HG03135 (cell line): Measurements from ENCODE around the gene MCOLN1.

Source experiments
- ATAC-seq: cut with Tn5 transposase; IDR thresholded peaks from one replicate; pipeline ENCODE4 v1.9.1; 2021; ENCODE audit warnings: mild to moderate bottlenecking, moderate library complexity; ENCODE audit not compliant: unreplicated experiment

Gene MCOLN1

DNA sequence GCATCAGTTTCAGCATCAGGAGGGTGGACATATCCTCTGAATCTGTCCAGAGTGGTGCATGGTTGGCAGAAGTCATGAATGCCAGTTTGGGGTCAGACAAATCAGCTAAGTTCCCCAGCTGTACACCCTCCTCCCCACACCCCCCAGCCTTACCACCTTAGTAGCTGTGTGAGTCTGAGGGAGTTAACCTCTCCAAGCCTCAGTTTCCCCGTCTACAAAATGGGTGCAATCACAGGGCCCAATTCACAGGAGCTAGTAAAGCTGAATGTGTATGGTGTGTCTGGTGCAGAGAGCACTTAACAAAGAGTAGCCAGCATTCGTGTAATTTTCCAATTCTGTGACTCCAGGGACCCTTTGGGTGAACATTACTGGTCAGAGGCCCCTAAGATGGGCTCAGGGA, 19.9 kb upstream of the MCOLN1 start:
- no peak for ATAC-seq

DNA sequence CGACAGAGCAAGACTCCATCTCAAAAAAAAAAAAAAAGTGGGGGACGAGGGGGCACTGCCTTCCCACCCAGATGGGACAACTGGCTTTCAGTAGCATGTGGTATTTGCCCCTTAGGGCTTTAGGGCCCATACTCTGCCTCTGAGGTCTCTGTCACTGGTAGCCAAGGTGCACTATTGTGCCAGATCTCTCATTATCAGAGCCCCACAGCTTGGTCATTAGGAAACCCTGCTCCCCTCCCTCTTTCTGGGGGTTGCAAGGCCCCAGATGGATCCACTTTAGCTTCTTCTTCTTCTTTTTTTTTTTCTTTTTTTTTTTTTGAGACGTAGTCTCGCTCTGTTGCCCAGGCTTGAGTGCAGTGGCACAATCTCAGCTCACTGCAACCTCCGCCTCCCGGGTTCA, 17.7 kb upstream of the MCOLN1 start:
- ATAC-seq, result no peak

GRCh38 chr19:7505288-7505681, 17.1 kb upstream of the MCOLN1 start:
- ATAC-seq, result no peak

DNA sequence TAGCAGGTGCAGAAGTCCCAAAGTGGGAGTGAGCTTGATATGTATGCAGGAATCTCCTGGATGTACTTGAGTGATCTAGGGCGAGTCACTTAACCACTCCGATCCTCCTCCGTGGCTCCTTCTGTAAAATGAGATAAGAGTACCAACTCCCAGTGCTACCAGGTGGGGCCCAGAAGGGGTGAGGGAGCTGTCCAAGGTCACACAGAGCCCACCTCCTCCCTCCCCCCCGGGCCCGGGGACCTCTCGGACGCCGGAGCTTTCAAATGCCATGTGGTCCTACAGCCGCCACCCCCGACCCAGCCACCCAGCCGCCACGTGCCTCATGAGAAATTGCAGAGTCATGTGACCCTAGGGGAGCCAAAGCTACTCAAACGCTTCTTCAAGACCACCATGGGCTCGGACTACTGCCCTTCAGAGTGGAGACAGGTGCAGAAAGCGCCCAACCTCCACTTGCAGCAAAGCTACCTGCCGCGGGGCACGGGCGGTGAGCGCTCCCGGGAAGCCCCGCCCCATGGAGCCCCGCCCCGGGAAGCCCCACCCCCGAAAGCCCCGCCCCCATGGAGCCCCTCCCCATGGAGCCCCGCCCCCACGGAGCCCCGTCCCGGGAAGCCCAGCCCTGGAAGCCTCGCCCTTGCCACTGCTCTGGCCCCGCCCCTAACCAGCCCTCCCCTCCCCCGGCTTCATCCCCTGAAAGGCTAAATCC, 16.6 kb upstream of the MCOLN1 start:
- ATAC-seq, result no peak

- no peak for ATAC-seq
Observed at GRCh38 chr19:7506385-7507328, 15.8 kb upstream of the MCOLN1 start.

DNA sequence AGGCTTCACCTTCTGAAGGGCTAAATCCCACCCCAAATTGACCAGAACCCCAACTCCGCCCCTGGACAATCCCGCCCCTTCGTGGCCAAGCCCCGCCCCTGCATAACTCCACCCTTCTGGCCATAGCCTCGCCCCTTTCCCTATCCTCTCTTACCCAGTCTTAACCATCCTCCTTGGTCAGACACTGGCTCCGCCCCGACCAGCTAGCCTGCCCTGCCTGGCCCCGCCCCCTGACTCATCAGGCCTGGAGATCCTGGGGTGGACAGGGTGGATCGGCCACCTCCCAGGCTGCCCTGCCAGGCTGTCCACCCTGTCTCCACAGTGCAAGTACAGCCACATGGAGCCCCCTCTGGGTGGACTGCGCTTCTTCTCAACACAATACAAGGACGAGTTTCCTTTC, 14.5 kb upstream of the MCOLN1 start:
- no peak for ATAC-seq

- ATAC-seq, result no peak
Observed at GRCh38 chr19:7509625-7510024, 12.8 kb upstream of the MCOLN1 start.

- no peak for ATAC-seq
Observed at GRCh38 chr19:7512400-7512851, 10.0 kb upstream of the MCOLN1 start.

DNA sequence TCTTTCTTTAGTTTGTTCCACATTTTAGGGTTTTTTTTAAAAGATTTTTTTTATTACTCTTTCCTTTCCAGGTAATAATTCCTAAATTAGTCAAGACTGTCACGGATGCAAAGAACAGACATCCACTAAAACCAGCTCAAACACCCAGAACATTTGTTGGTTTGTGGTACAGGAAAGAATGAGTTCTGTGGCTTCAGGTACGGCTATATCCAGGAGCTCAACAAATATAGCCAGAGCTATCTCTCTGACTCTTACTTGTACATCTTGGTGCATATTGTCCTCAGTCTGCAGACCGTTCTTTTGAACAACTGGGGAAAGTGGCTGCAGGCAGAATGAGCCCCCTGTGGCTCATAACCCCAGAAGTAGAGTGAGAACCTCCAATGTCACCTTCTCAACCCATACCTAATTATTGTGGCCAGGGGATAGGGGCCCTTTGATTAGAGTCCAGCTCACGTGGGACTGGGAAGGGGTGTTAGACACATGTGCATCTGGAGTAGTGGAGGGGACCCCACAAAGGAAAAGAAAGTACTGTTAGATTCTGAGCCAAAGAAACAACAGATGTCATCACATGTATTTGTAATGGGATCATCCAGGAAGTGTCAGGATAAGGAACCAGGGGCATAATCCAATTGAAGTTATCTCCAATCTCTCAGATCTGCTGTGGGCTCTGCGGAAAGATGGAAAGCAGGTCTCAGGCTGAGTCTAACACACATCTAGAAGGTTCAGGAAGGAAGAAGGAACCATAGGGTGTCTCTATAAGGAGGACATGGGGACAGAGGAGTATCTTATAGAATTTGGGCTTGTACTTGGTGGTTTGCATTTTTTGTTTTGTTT, 8.4 kb upstream of the MCOLN1 start:
- ATAC-seq, result no peak

DNA sequence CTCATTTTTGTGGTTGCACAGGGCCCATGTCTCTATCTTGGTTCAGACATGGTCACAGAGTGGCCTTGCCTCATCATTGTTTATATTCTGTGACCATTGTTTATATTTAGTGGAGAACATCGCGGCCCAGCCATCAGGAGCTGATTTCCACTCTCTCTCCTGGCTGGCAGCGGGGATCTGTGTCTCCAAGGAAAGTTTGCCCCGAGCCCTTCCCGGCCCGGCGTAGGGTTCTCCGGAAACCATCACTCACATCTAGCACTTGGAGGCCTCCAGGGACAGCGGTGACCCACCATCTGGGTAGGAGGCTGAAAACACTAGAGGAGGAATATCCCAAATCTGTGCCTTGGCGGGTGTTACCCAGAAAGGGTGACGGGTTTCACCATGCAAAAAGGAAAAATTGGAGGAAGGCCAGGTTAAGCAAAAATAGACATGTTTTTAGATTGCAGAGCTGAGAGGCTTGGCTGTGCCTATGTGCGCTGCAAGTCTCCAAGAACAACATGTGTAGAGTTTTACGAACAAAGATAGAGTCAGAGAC, 7.2 kb upstream of the MCOLN1 start:
- ATAC-seq, result no peak

DNA sequence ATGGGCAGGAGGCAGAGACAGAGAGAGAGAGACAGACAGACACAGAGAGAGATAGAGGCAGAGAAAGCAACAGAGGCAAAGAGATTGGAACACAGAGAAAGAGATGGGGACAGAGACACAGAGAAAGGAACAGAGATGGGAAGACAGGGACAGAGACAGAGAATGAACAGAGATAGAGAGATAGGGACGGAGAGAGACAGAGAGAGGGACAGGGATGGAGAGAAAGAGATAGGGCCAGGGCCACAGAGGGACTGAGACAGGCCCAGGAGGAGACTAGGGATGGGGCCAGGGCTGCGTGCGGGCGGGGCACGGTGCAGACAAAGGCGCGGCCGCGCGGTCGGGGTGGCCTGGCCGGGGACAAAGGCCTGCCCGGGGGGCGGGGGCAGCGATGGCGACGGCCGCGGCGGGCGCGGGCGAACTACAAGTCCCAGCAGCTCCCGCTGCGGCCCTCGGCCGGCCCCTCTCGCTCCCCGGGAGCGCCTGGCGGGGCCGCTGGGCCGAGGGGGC, 6.7 kb upstream of the MCOLN1 start, which contains the start of gene ZNF358:
Gene ZNF358 (plus strand): TSS at position 459 of the 507 bp plus-strand sequence. CDS start 3,140 bp downstream, outside the sequence.
- ATAC-seq, result no peak

DNA sequence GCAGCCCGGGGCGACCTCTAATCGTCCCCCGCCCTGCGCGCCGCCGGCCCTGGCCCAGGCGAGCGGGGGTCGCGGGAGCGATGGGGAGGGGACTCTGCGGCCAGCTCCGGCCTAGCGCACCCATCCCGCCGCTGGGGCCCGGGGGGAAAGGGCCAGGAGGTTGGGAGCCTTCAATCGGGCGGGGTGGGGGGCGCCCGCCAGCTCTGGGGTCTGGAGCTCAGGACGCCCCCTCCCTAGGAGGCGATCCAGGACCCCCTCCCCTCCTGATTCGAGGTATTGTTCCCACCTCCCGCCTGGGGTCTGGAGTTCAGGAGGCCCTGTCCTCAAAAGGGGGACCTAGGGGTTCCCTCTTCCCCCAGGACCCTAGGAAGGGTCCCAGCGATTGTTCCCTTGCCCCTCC, 6.1 kb upstream of the MCOLN1 start:
- no peak for ATAC-seq

DNA sequence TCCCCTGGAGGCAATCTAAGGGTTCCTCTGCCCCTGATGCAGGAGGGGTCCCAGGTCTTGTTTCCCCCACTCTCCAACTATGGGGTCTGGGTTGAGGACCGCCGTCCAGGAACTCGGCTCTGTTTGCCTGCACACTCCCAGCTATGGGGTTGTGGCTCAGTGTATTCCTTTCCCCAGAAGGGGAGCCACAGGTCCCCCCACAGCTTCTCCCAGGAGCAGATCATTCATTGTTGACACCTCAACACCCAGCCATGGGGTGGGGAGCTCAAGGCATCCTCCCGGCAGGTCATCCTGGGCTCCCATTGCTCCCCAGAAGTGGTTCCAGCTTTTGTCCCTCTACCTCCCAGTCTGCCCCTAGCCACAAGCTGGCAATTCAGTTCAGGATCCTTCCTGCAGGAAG, 5.5 kb upstream of the MCOLN1 start:
- no peak for ATAC-seq

- ATAC-seq, result no peak
Observed at GRCh38 chr19:7519361-7520130, 2.9 kb upstream of the MCOLN1 start.

DNA sequence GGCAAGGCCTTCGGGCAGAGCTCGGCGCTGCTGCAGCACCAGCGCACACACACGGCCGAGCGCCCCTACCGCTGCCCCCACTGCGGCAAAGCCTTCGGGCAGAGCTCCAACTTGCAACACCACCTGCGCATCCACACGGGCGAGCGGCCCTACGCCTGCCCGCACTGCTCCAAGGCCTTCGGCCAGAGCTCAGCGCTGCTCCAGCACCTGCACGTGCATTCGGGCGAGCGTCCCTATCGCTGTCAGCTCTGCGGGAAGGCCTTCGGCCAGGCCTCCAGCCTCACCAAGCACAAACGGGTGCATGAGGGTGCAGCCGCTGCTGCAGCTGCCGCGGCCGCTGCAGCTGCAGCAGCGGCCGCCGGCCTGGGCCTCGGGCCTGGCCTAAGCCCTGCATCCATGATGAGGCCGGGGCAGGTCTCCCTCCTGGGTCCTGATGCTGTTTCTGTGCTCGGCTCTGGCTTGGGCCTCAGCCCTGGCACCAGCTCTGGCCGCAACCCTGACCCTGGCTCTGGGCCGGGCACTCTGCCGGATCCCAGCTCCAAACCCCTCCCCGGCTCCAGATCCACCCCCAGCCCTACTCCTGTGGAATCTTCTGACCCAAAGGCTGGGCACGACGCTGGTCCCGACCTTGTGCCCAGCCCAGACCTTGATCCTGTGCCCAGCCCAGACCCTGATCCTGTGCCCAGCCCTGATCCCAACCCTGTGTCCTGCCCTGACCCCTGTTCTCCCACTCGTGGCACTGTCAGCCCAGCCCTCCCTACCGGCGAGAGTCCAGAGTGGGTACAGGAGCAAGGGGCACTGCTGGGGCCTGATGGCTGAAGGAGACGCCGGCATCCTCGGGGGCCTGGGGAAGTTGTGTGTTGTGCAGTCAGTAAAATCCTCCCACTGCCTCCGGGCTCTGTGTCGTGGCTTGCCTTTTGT, 2.0 kb upstream of the MCOLN1 start:
- no peak for ATAC-seq

- ATAC-seq, result no peak
Observed at GRCh38 chr19:7521551-7522071, 813 bp upstream of the MCOLN1 start.

GRCh38 chr19:7522923-7523667, 671 bp downstream of the MCOLN1 start:
- ATAC-seq, result peak; percentile 8

- ATAC-seq, result no peak
Observed at GRCh38 chr19:7524523-7524922, 2.1 kb downstream of the MCOLN1 start.
